ENCODE data around the gene ZEB2.
A peak's percentile ranks its signal among the peaks of the same experiment; 100 is the strongest.

Gene ZEB2

GRCh38 chr2:144548088-144548487, 28.2 kb upstream of the ZEB2 start:
- H3K4me3 ChIP-seq (ENCODE audit: low read depth, low read length, poor library complexity, severe bottlenecking) = no peak overlapping the region
- no peak overlapping the region for H3K4me2 ChIP-seq (ENCODE audit: low read length)

DNA sequence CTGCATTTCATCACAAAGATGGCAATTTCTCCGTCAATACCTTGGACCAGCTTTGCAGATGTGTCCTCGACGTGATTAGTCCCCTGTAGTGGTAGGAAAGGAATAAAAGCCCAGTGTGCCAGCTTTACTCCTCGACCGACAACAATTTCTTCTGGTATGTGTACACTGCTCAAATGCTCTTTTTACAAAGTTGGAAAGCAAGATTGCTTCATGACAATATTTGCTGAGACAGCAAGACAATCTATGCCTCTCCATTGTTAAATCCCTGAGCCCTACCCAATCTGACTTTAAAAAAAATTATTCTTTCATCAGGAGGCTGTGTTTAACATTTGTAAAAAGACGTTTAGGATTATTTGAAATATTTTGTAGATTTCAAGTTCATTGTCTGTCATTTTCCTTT, 27.6 kb upstream of the ZEB2 start:
- TF ChIP-seq EZH2 (IDR thresholded peaks at IDR 0.05; ENCODE audit: borderline replicate concordance, low read length) (no peak), CTCF (IDR thresholded peaks at IDR 0.05; ENCODE audit: low read length) (no peak)
- Histone ChIP-seq H2AFZ (ENCODE audit: low read length) (no peak overlapping the region), H3F3A (ENCODE audit: insufficient read depth, low read length) (no peaks in the 10 kb centered on the region), H3K9ac (ENCODE audit: low read length) (no peak overlapping the region; the same call in 1 of the 2 replicates), H3K36me3 (ENCODE audit: insufficient read depth, low read length) (no peaks in the 10 kb centered on the region; the same call in 1 of the 2 replicates), H3K27me3 (ENCODE audit: insufficient read depth, low read length) (no peaks in the 10 kb centered on the region), H3K79me2 (ENCODE audit: insufficient read depth, low read length) (no peaks in the 10 kb centered on the region), H4K20me1 (ENCODE audit: insufficient read depth, low read length) (no peaks in the 10 kb centered on the region), H3K27ac (ENCODE audit: low read depth, low read length, poor library complexity, severe bottlenecking) (peak overlapping the region; percentile 11), H3K4me1 (ENCODE audit: insufficient read depth, low read length, severe bottlenecking) (peaks cover 38% of the 10 kb centered on the region), H3K4me2 (ENCODE audit: low read length) (peak overlapping the region; percentile 40; the same call in 1 of the 2 replicates), H3K9me3 (ENCODE audit: low read length) (no peaks in the 10 kb centered on the region), H3K9me2 (ENCODE audit: low read depth, low read length) (no peaks in the 10 kb centered on the region), H3K4me3 (ENCODE audit: low read depth, low read length, poor library complexity, severe bottlenecking) (no peak overlapping the region)

More at GRCh38 chr2:144548088-144548487, 28.2 kb upstream of the ZEB2 start:
- TF ChIP-seq CTCF (IDR thresholded peaks at IDR 0.05; ENCODE audit: low read length) (no peak), EZH2 (IDR thresholded peaks at IDR 0.05; ENCODE audit: borderline replicate concordance, low read length) (no peak)
- Histone ChIP-seq H3F3A (ENCODE audit: insufficient read depth, low read length) (no peaks in the 10 kb centered on the region), H2AFZ (ENCODE audit: low read length) (no peak overlapping the region), H3K9me2 (ENCODE audit: low read depth, low read length) (no peaks in the 10 kb centered on the region), H3K27me3 (ENCODE audit: insufficient read depth, low read length) (no peaks in the 10 kb centered on the region), H3K36me3 (ENCODE audit: insufficient read depth, low read length) (no peaks in the 10 kb centered on the region; the same call in 1 of the 2 replicates), H3K79me2 (ENCODE audit: insufficient read depth, low read length) (no peaks in the 10 kb centered on the region), H4K20me1 (ENCODE audit: insufficient read depth, low read length) (no peaks in the 10 kb centered on the region), H3K9me3 (ENCODE audit: low read length) (no peaks in the 10 kb centered on the region), H3K4me1 (ENCODE audit: insufficient read depth, low read length, severe bottlenecking) (peaks cover 38% of the 10 kb centered on the region), H3K9ac (ENCODE audit: low read length) (no peak overlapping the region), H3K27ac (ENCODE audit: low read depth, low read length, poor library complexity, severe bottlenecking) (peak overlapping the region; percentile 11)

GRCh38 chr2:144546933-144547332, 27.0 kb upstream of the ZEB2 start:
- H3K9me3 ChIP-seq (ENCODE audit: low read length) = no peaks in the 10 kb centered on the region
- TF ChIP-seq EZH2 (IDR thresholded peaks at IDR 0.05; ENCODE audit: borderline replicate concordance, low read length) = no peak
- no peak for TF ChIP-seq CTCF (IDR thresholded peaks at IDR 0.05; ENCODE audit: low read length)
- peak overlapping the region; percentile 44 for H3K27ac ChIP-seq (ENCODE audit: low read depth, low read length, poor library complexity, severe bottlenecking)
- no peaks in the 10 kb centered on the region for H3F3A ChIP-seq (ENCODE audit: insufficient read depth, low read length)
- no peaks in the 10 kb centered on the region for H3K27me3 ChIP-seq (ENCODE audit: insufficient read depth, low read length)
- H3K36me3 ChIP-seq (ENCODE audit: insufficient read depth, low read length) = no peaks in the 10 kb centered on the region; the same call in 1 of the 2 replicates
- peak overlapping the region; percentile 40 for H3K4me2 ChIP-seq (ENCODE audit: low read length)
- peaks cover 38% of the 10 kb centered on the region for H3K4me1 ChIP-seq (ENCODE audit: insufficient read depth, low read length, severe bottlenecking)
- H3K4me3 ChIP-seq (ENCODE audit: low read depth, low read length, poor library complexity, severe bottlenecking) = no peak overlapping the region
- no peak overlapping the region; the same call in 1 of the 2 replicates for H3K9ac ChIP-seq (ENCODE audit: low read length)
- H2AFZ ChIP-seq (ENCODE audit: low read length) = peak overlapping the region; percentile 5; the same call in 1 of the 2 replicates
- no peaks in the 10 kb centered on the region for H4K20me1 ChIP-seq (ENCODE audit: insufficient read depth, low read length)
- H3K9me2 ChIP-seq (ENCODE audit: low read depth, low read length) = no peaks in the 10 kb centered on the region
- H3K79me2 ChIP-seq (ENCODE audit: insufficient read depth, low read length) = no peaks in the 10 kb centered on the region
